Neuronal stem cell (in vitro differentiated cells): ENCODE results near the gene TYR.
"Not testable (repeated sequence)": the region's sequence is repeated elsewhere in the genome, so short reads cannot be mapped to it uniquely, and the experiment has no call there.

Experiments
- DNase-seq: peaks from one replicate; pipeline ENCODE4 v3.0.0-alpha.2; 2013; ENCODE audit warnings: low spot score
- H2AFZ ChIP-seq: one replicate; pipeline ENCODE4 v1.6.1; 2013; ENCODE audit warnings: mild to moderate bottlenecking, low read length, inconsistent platforms
- H2AK5ac ChIP-seq: 2 replicates; pipeline ENCODE4 v1.6.1; 2013; ENCODE audit warnings: low read depth, mild to moderate bottlenecking, inconsistent platforms, low read length, moderate library complexity, mixed read lengths
- H2BK120ac ChIP-seq: 2 replicates; pipeline ENCODE4 v1.6.1; 2013; ENCODE audit warnings: low read depth, mild to moderate bottlenecking, inconsistent platforms, low read length, moderate library complexity, mixed read lengths
- H2BK12ac ChIP-seq: one replicate; pipeline ENCODE4 v1.6.1; 2013; ENCODE audit warnings: low read length, inconsistent platforms
- H2BK15ac ChIP-seq: 2 replicates; pipeline ENCODE4 v1.6.1; 2013; ENCODE audit warnings: mild to moderate bottlenecking, low read length, inconsistent platforms, mixed read lengths
- H2BK5ac ChIP-seq: one replicate; pipeline ENCODE4 v1.6.1; 2013; ENCODE audit warnings: inconsistent platforms, mild to moderate bottlenecking, low read length, moderate library complexity
- H3K14ac ChIP-seq: one replicate; pipeline ENCODE4 v1.6.1; 2013; ENCODE audit warnings: low read length, inconsistent platforms
- H3K18ac ChIP-seq: 2 replicates; pipeline ENCODE4 v1.6.1; 2013; ENCODE audit warnings: low read length, inconsistent platforms
- H3K23ac ChIP-seq: 2 replicates; pipeline ENCODE4 v1.6.1; 2013; ENCODE audit warnings: low read depth, mild to moderate bottlenecking, mixed read lengths, low read length, inconsistent platforms; ENCODE audit not compliant: poor library complexity
- H3K27ac ChIP-seq: replicated peaks from 3 replicates; pipeline ENCODE4 v1.5.1; 2013; ENCODE audit warnings: low read length, inconsistent platforms
- H3K27me3 ChIP-seq, 3 experiments: 2 replicates each; pipeline ENCODE4 v1.6.1; 2013; ENCODE audit warnings: low read length in 3 of 3, mild to moderate bottlenecking in 2 of 3, inconsistent platforms in 1 of 3, low read depth in 1 of 3, mixed read lengths in 1 of 3, moderate library complexity in 1 of 3; ENCODE audit not compliant: control insufficient read depth in 3 of 3, insufficient read depth in 3 of 3
- H3K36me3 ChIP-seq, 2 donors: replicated peaks in 1 of 2; 2 replicates each; pipeline ENCODE4 v1.6.1; 2013; ENCODE audit warnings: low read length in 2 of 2; ENCODE audit not compliant: control insufficient read depth in 2 of 2, insufficient read depth in 2 of 2
- H3K4ac ChIP-seq: 2 replicates; pipeline ENCODE4 v1.6.1; 2013; ENCODE audit warnings: inconsistent platforms, mild to moderate bottlenecking, low read length, moderate library complexity
- H3K4me1 ChIP-seq, 2 donors: 1 replicate in 1 of 2; 2 replicates in 1 of 2; pipeline ENCODE4 v1.6.1; 2013; ENCODE audit warnings: low read length in 2 of 2, low read depth in 1 of 2; ENCODE audit not compliant: control insufficient read depth in 2 of 2, insufficient read depth in 1 of 2
- H3K4me2 ChIP-seq: one replicate; pipeline ENCODE4 v1.6.1; 2013; ENCODE audit warnings: mild to moderate bottlenecking, low read length, inconsistent platforms; ENCODE audit not compliant: insufficient read depth, poor library complexity, severe bottlenecking
- H3K4me3 ChIP-seq, 2 donors: 2 replicates each; pipeline ENCODE4 v1.5.1; 2013; ENCODE audit warnings: low read length in 2 of 2, mild to moderate bottlenecking in 2 of 2, inconsistent platforms in 1 of 2, moderate library complexity in 1 of 2
- H3K79me1 ChIP-seq: one replicate; pipeline ENCODE4 v1.6.1; 2013; ENCODE audit warnings: low read depth, mild to moderate bottlenecking, inconsistent platforms, low read length, moderate library complexity
- H3K9ac ChIP-seq: one replicate; pipeline ENCODE4 v1.6.1; 2013; ENCODE audit warnings: mild to moderate bottlenecking, low read depth, low read length, inconsistent platforms; ENCODE audit not compliant: poor library complexity
- H3K9me3 ChIP-seq, 2 donors: replicated peaks in 1 of 2; 2 replicates each; pipeline versions ENCODE3 to v1.6.1; 2013; ENCODE audit warnings: low read length in 2 of 2, mild to moderate bottlenecking in 2 of 2, inconsistent platforms in 1 of 2, low read depth in 1 of 2, mixed read lengths in 1 of 2, moderate library complexity in 1 of 2; ENCODE audit not compliant: control insufficient read depth in 2 of 2, insufficient read depth in 1 of 2
- H4K8ac ChIP-seq: one replicate; pipeline ENCODE4 v1.6.1; 2013; ENCODE audit warnings: low read depth, mild to moderate bottlenecking, inconsistent platforms, low read length, moderate library complexity
- H4K91ac ChIP-seq: one replicate; pipeline ENCODE4 v1.6.1; 2013; ENCODE audit warnings: low read length, low read depth, mild to moderate bottlenecking, inconsistent platforms; ENCODE audit not compliant: poor library complexity
- WGBS, 2 donors: extraction: QIAGEN DNeasy Blood & Tissue Kit; methylation state at CpG; one replicate each; pipeline ENCODE4 v1.1.7; 2013; ENCODE audit warnings: missing lambda C conversion rate in 2 of 2, mixed read lengths in 1 of 2; ENCODE audit not compliant: insufficient read length in 2 of 2, insufficient replicate concordance in 1 of 2; ENCODE audit errors: extremely low coverage in 2 of 2; 5-methylcytosine and 5-hydroxymethylcytosine counted together

Gene TYR

GRCh38 chr11:89273220-89273619 is 95.5 kb downstream of the TYR start:
- not testable (repeated sequence) for H3K79me1 ChIP-seq, H3K18ac ChIP-seq, H3K9ac ChIP-seq, H3K27ac ChIP-seq, H3K4me2 ChIP-seq, H3K36me3 ChIP-seq, H4K91ac ChIP-seq, H3K27me3 ChIP-seq, H2BK12ac ChIP-seq, DNase-seq, H3K23ac ChIP-seq, H3K9me3 ChIP-seq, H3K4me3 ChIP-seq, H2BK120ac ChIP-seq, H3K4me1 ChIP-seq, H2BK5ac ChIP-seq, H3K14ac ChIP-seq, H4K8ac ChIP-seq, H2BK15ac ChIP-seq, H3K4ac ChIP-seq, H2AFZ ChIP-seq, H2AK5ac ChIP-seq
- WGBS, 2 donors: no CpG with 5 or more reads among the region's 2 CpGs

DNA sequence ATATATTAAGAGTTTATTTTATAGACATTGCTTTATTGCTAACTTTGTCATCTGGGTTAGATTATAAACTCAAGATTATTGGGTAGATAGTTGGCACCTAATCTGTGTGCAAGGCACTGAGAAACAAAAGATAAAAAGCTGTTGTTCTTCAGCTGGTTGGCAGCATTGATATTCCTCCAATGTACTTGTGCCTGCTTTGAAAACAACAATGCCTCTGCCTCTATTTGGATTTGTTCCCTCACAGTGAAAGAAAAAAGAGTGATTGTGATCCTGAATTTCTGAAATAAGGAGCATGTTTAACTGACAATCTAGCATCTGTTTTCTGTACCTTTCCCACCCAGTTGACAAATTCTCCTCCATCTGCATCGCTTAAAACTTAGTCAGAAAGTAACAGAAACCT is 98.3 kb downstream of the TYR start:
- Histone ChIP-seq H3K4me1 (peaks cover 0 to 5% of the 10 kb centered on the region in 2 donors), H3K4ac (no peak overlapping the region), H2BK120ac (no peak overlapping the region), H3K9ac (no peak overlapping the region), H3K27ac (no peak overlapping the region), H3K18ac (no peak overlapping the region), H3K23ac (no peak overlapping the region), H4K8ac (no peak overlapping the region), H4K91ac (no peak overlapping the region), H3K4me3 (no peak overlapping the region), H3K4me2 (no peak overlapping the region), H3K36me3 (no peaks in the 10 kb centered on the region), H2AFZ (peak overlapping the region; percentile 27), H3K9me3 (no peaks in the 10 kb centered on the region), H2BK15ac (no peak overlapping the region), H3K79me1 (no peaks in the 10 kb centered on the region), H2BK5ac (no peak overlapping the region), H2AK5ac (no peak overlapping the region), H2BK12ac (no peak overlapping the region), H3K14ac (no peak overlapping the region), H3K27me3 (no peaks in the 10 kb centered on the region)
- no CpG with 5 or more reads among the region's 1 CpG for WGBS, 2 donors
- DNase-seq: no peak

DNA sequence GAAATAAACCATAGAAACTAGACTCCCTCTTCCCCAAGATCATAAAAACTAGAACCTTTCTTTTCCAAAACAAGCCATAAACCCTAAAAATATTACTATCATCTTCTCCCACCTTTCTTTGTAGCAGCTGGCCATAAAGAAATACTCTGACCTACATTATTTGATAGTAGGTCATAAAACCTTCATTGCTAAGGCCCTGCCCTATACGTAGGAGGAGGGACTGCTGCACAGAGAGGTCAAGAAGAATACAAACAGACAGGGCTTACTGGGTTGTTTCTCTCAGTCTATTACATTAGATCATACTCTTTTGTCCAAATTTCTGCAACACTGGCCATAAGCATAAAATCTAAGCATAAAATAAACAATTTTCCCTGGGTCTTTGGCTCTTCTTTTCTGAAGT is 101.5 kb downstream of the TYR start:
- Histone ChIP-seq H2BK12ac (no peak overlapping the region), H3K27me3 (no peaks in the 10 kb centered on the region), H3K36me3 (no peaks in the 10 kb centered on the region), H3K23ac (no peak overlapping the region), H3K9ac (no peak overlapping the region), H3K9me3 (no peaks in the 10 kb centered on the region), H2AFZ (no peak overlapping the region), H3K27ac (no peak overlapping the region), H3K79me1 (no peaks in the 10 kb centered on the region), H2BK15ac (no peak overlapping the region), H2BK5ac (no peak overlapping the region), H3K4me3 (no peak overlapping the region), H3K4me1 (peaks cover 0 to 5% of the 10 kb centered on the region in 2 donors), H3K18ac (no peak overlapping the region), H3K14ac (no peak overlapping the region), H2AK5ac (no peak overlapping the region), H3K4ac (no peak overlapping the region), H4K91ac (no peak overlapping the region), H4K8ac (no peak overlapping the region), H3K4me2 (no peak overlapping the region), H2BK120ac (no peak overlapping the region)
- no CpG with 5 or more reads among the region's 1 CpG for WGBS, 2 donors
- no peak for DNase-seq

- not testable (repeated sequence) for H3K9ac ChIP-seq, H2BK5ac ChIP-seq, H3K18ac ChIP-seq, H3K27ac ChIP-seq, H3K9me3 ChIP-seq, H3K23ac ChIP-seq, H2AFZ ChIP-seq, H3K14ac ChIP-seq, H3K4me1 ChIP-seq, H3K79me1 ChIP-seq, H3K4me2 ChIP-seq, H2BK15ac ChIP-seq, H3K27me3 ChIP-seq, H3K4ac ChIP-seq, H3K36me3 ChIP-seq, H4K91ac ChIP-seq, DNase-seq, H4K8ac ChIP-seq, H2BK12ac ChIP-seq, H2AK5ac ChIP-seq, H2BK120ac ChIP-seq, H3K4me3 ChIP-seq
- no CpG with 5 or more reads among the region's 3 CpGs for WGBS, 2 donors
Observed at GRCh38 chr11:89281032-89281677, 103.5 kb downstream of the TYR start.
